OCI-LY1 (cell line): ENCODE data around the gene TES.
A peak's percentile ranks its signal among the peaks of the same experiment; 100 is the strongest.
"Not testable (repeated sequence)": the region's sequence is repeated elsewhere in the genome, so short reads cannot be mapped to it uniquely, and the experiment has no call there.

Source experiments
- H2AFZ ChIP-seq: fragments of 200-600 bp; sonication (generic), shearing (Covaris generic); 2 replicates; pipeline ENCODE4 v1.6.0; 2014; ENCODE audit warnings: antibody characterized with exemption, mild to moderate bottlenecking, low read length
- H3F3A ChIP-seq: fragments of 200-600 bp; sonication (generic), shearing (Covaris generic); 2 replicates; pipeline ENCODE4 v1.6.0; 2014; ENCODE audit warnings: mild to moderate bottlenecking, antibody characterized with exemption, low read length, moderate library complexity; ENCODE audit not compliant: insufficient read depth
- H3K27ac ChIP-seq: fragments of 200-600 bp; sonication (generic); 2 replicates; pipeline ENCODE4 v1.5.1; 2014; ENCODE audit warnings: low read length, mixed run types, mild to moderate bottlenecking, low read depth; ENCODE audit not compliant: poor library complexity, severe bottlenecking
- H3K27me3 ChIP-seq: fragments of 200-600 bp; sonication (generic); 2 replicates; pipeline ENCODE4 v1.6.0; 2014; ENCODE audit warnings: antibody characterized with exemption, mild to moderate bottlenecking, low read length, moderate library complexity; ENCODE audit not compliant: insufficient read depth
- H3K36me3 ChIP-seq: fragments of 200-600 bp; sonication (generic); 2 replicates; pipeline ENCODE4 v1.6.1; 2014; ENCODE audit warnings: mild to moderate bottlenecking, antibody characterized with exemption, low read length, moderate library complexity, mixed read lengths; ENCODE audit not compliant: insufficient read depth
- H3K4me1 ChIP-seq: fragments of 200-600 bp; sonication (generic); 2 replicates; pipeline ENCODE4 v1.5.1; 2014; ENCODE audit warnings: mild to moderate bottlenecking, low read length, moderate library complexity; ENCODE audit not compliant: insufficient read depth, severe bottlenecking
- H3K4me2 ChIP-seq: fragments of 200-600 bp; sonication (generic), shearing (Covaris generic); 2 replicates; pipeline ENCODE4 v1.6.1; 2014; ENCODE audit warnings: low read length
- H3K4me3 ChIP-seq: fragments of 200-600 bp; sonication (generic); 2 replicates; pipeline ENCODE4 v1.5.1; 2014; ENCODE audit warnings: low read length, low read depth, mild to moderate bottlenecking, mixed read lengths; ENCODE audit not compliant: poor library complexity, severe bottlenecking
- H3K79me2 ChIP-seq: fragments of 200-600 bp; shearing (Covaris generic); 2 replicates; pipeline ENCODE4 v1.6.1; 2016; ENCODE audit warnings: mixed run types, low read length, mixed read lengths; ENCODE audit not compliant: insufficient read depth
- H3K9ac ChIP-seq: fragments of 200-600 bp; sonication (generic), shearing (Covaris generic); 2 replicates; pipeline ENCODE4 v1.6.1; 2014; ENCODE audit warnings: mild to moderate bottlenecking, low read length, mixed read lengths
- H3K9me2 ChIP-seq: fragments of 200-600 bp; sonication (generic), shearing (Covaris generic); 2 replicates; pipeline ENCODE4 v1.6.1; 2014; ENCODE audit warnings: low read depth, mild to moderate bottlenecking, low read length, mixed read lengths
- H3K9me3 ChIP-seq: fragments of 200-600 bp; shearing (Covaris generic); 2 replicates; pipeline ENCODE4 v1.6.1; 2014; ENCODE audit warnings: low read length, mixed read lengths
- H4K20me1 ChIP-seq: fragments of 200-600 bp; sonication (generic), shearing (Covaris generic); 2 replicates; pipeline ENCODE4 v1.6.0; 2016; ENCODE audit warnings: mild to moderate bottlenecking, low read length; ENCODE audit not compliant: insufficient read depth
- EZH2 ChIP-seq: fragments of 200-600 bp; sonication (generic), shearing (Covaris generic); IDR thresholded peaks from 2 replicates; pipeline ENCODE4 v1.8.0; 2017; ENCODE audit warnings: borderline replicate concordance, mixed run types, mild to moderate bottlenecking, antibody characterized with exemption, low read length, moderate library complexity, mixed read lengths
- TF ChIP-seq, protein P1 (sequence below): fragments of 200-600 bp; sonication (generic), shearing (Covaris generic); IDR thresholded peaks from 2 replicates; pipeline ENCODE4 v1.5.1; 2017; ENCODE audit warnings: mild to moderate bottlenecking, antibody characterized with exemption, low read length, moderate library complexity, mixed read lengths

Gene TES

DNA sequence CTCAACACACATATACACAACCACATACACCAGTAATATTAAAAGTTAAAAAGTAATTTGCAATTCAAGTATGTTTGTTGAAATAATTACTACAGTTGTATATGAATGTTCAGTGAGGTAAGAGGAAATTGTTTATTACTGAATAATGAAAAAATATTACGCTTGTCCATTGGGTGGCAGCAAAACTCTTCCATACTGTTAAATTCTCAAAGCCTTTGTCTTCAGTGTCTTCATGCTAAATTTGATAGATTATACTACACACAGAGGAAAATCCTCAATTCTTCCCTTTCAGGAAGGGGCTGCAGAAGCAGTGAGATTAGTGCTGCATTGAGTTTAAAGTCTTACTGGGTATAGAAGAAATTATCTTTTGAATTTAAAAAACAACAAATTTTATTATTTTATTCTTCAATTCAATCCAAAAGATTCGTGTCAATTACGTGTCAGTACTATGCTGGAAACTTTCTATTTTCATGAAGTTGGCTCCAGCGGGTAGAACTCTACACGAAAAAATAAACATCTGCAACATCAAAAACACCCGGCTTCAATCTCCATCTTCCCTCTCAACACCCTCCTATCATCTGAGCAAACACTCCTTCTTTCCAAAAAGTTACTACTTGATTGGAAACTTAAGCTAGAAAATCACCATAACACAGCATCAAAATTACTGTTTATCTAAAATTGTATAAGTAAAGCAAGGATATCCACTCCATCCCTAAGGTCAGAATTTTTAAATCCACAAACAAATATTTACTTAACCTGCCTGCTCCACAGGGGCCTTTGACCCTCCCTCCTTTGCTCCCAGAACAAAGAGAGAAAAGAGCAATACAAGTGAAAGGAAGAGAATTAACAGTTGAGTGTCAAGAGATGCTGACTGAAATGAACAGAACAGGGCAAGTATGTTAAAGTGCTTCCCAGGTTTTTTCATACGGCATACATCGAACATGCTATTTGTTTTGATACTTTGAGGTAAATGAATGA is 37.0 kb upstream of the TES start:
- Histone ChIP-seq H3K9ac (no peak overlapping the region), H3K79me2 (no peaks in the 10 kb centered on the region), H3K4me1 (no peaks in the 10 kb centered on the region), H3K9me2 (no peaks in the 10 kb centered on the region), H3K36me3 (no peaks in the 10 kb centered on the region), H3K27ac (no peak overlapping the region), H3K9me3 (no peaks in the 10 kb centered on the region), H3K27me3 (no peaks in the 10 kb centered on the region; the same call in none of the 2 replicates), H4K20me1 (no peaks in the 10 kb centered on the region), H3K4me3 (no peak overlapping the region), H3F3A (no peaks in the 10 kb centered on the region), H2AFZ (no peak overlapping the region), H3K4me2 (no peak overlapping the region)
- TF ChIP-seq, protein P1, sequence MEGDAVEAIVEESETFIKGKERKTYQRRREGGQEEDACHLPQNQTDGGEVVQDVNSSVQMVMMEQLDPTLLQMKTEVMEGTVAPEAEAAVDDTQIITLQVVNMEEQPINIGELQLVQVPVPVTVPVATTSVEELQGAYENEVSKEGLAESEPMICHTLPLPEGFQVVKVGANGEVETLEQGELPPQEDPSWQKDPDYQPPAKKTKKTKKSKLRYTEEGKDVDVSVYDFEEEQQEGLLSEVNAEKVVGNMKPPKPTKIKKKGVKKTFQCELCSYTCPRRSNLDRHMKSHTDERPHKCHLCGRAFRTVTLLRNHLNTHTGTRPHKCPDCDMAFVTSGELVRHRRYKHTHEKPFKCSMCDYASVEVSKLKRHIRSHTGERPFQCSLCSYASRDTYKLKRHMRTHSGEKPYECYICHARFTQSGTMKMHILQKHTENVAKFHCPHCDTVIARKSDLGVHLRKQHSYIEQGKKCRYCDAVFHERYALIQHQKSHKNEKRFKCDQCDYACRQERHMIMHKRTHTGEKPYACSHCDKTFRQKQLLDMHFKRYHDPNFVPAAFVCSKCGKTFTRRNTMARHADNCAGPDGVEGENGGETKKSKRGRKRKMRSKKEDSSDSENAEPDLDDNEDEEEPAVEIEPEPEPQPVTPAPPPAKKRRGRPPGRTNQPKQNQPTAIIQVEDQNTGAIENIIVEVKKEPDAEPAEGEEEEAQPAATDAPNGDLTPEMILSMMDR: peak; percentile 84
- no peak for TF ChIP-seq EZH2

DNA sequence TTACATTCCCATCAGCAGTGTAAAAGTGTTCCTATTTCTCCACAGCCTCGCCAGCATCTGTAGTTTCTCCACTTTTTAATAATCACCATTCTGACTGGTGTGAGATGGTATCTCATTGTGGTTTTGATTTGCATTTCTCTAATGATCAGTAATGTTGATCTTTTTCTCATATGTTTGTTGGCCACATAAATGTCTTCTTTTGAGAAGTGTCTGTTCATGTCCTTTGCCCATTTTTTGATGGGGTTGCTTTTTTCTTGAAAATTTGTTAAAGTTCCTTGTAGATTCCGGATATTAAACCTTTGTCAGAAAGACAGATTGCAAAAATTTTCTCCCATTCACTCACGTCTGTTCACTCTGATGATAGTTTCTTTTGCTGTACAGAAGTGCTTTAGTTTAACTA is 35.2 kb upstream of the TES start:
- H3K79me2 ChIP-seq, H3K4me1 ChIP-seq, H2AFZ ChIP-seq, H3K9ac ChIP-seq, H3K27ac ChIP-seq, H3F3A ChIP-seq, H3K36me3 ChIP-seq, H4K20me1 ChIP-seq, H3K4me3 ChIP-seq, H3K9me3 ChIP-seq, H3K27me3 ChIP-seq, H3K9me2 ChIP-seq, H3K4me2 ChIP-seq: not testable (repeated sequence)

DNA sequence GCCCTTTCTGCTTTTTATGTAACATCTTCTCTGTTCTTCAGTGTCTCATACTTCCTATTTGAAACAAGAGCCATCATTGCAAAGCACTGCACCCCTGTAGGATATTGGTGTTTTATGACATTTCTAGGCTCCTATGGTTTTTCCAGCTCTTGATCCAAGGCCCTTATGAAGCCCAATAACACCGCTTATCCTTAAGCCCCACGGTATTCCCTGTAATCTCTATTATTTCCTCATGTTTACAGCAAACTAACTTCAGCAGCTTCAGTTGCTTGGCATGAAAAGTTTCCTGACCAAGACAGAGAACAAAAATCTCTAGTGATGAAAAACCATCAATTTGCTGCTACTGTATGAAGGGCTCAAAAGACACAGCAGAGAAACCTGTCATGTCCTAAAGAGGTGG is 34.1 kb upstream of the TES start:
- Histone ChIP-seq H3K27me3 (no peaks in the 10 kb centered on the region; the same call in 1 of the 2 replicates), H3K79me2 (no peaks in the 10 kb centered on the region), H3K4me3 (no peak overlapping the region), H3K27ac (no peak overlapping the region), H3K4me1 (no peaks in the 10 kb centered on the region), H3K9me3 (no peaks in the 10 kb centered on the region), H3K36me3 (no peaks in the 10 kb centered on the region), H2AFZ (no peak overlapping the region), H3K4me2 (no peak overlapping the region), H4K20me1 (no peaks in the 10 kb centered on the region), H3F3A (no peaks in the 10 kb centered on the region), H3K9me2 (no peaks in the 10 kb centered on the region), H3K9ac (no peak overlapping the region)
- TF ChIP-seq EZH2: no peak
- TF ChIP-seq, protein P1: no peak
